HFFc6 (cell line): Measurements from ENCODE around the gene REX1BD. TPM values are rescaled to one million over a fixed set of nuclear protein-coding genes. Genes with fewer than 3 reads are reported as not detected.
"Not testable (repeated sequence)": the region's sequence is repeated elsewhere in the genome, so short reads cannot be mapped to it uniquely, and the experiment has no call there.

Experiments
- DNase-seq: peaks from one replicate; pipeline ENCODE4 v3.0.0-alpha.2; 2018
- H3K27ac Mint-ChIP-seq: 2 replicates; pipeline ENCODE4 v1.8.0; 2020; ENCODE audit warnings: mild to moderate bottlenecking, mixed read lengths
- H3K27me3 Mint-ChIP-seq: 2 replicates; pipeline ENCODE4 v1.8.0; 2021; ENCODE audit warnings: mild to moderate bottlenecking, moderate library complexity, mixed read lengths; ENCODE audit not compliant: insufficient read depth
- H3K36me3 Mint-ChIP-seq: 2 replicates; pipeline ENCODE4 v1.8.0; 2021; ENCODE audit warnings: low read depth, mixed read lengths
- H3K4me1 Mint-ChIP-seq: 2 replicates; pipeline ENCODE4 v1.8.0; 2020; ENCODE audit warnings: low read depth, mixed read lengths
- H3K4me3 Mint-ChIP-seq: 2 replicates; pipeline ENCODE4 v1.8.0; 2020; ENCODE audit warnings: mild to moderate bottlenecking, moderate library complexity, mixed read lengths
- H3K9me3 Mint-ChIP-seq: 2 replicates; pipeline ENCODE4 v1.8.0; 2020; ENCODE audit warnings: mild to moderate bottlenecking, mixed read lengths
- long read RNA-seq: library from polyadenylated mRNA; unstranded; transcript quantifications from one replicate; pipeline ENCODE4 v2.0.0, GENCODE V29; 2019
- total RNA-seq, 6 experiments: library from RNA; stranded (reverse); fragmentation: NEBNext Ultra II Directional; extraction: Animal tissue kit (Norgen Biotek cat#: 25700); gene quantifications; 2 replicates in 1 of 6; 3 replicates in 5 of 6; pipeline ENCODE4 v1.2.3, GENCODE V29; 2021
- TF ChIP-seq, protein P1 (sequence below): fragments of 200-600 bp; sonication (generic); IDR thresholded peaks from 2 replicates; pipeline ENCODE4 v1.5.0; 2021; ENCODE audit warnings: antibody characterized with exemption, mild to moderate bottlenecking

Gene REX1BD
- 10 to 100 TPM; 50.2 to 73.8 (median 60.8) TPM for total RNA-seq
- long read RNA-seq, transcript REX1BD-202 (5 exons, 702 nt), result minor isoform, 19 of 90 reads
- long read RNA-seq, transcript REX1BD-205 (4 exons, 1,081 nt), result minor isoform, 13 of 90 reads
- long read RNA-seq, transcript REX1BD-201 (5 exons, 839 nt), result major isoform, 43 of 90 reads
- long read RNA-seq, partial matches to known transcripts, result 7 of 90 reads
- long read RNA-seq, other reads (novel, unspliced or antisense), result 4 of 90 reads

DNA sequence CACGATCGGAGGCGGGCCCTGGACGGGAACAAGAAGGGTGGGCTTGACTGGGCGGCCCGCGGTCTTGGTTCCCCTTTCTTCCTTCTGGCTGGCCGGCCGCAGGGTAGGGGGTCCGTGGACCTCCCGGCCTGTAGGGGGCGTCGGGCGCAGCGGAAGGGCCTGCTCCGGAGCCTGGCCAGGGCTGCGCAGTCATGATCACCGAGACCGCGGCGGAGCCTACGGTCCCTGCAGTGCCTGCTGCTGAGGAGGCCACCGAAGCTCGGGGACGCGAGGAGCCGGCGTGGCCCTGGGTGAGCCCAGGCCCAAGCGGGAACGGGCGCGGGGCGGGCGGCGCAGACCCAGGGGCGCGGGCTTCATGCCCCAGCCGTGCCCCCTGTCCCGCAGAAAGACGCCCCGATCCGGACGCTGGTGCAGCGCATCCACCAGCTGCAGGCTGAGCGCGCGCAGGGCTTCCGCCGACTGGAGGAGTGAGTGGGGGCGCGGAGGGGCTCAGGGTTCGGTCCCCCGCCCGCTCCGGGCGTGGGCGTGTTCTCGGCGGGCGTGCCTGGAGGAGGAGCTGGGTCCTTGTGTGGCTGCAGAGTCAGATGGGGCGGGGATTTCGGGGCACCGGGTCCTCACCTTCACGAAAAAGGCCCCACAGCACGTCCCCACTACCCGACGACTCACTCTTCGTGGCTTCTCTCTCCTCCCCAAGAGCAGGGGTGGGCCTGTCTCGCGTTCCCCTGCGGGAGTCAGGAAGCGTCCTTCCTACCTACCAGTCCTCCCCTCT lies at the start of gene REX1BD:
TSS of gene REX1BD (plus strand) at position 188 of the 769 bp plus-strand sequence. CDS start at position 192, 4 bp downstream.
- Mint-ChIP-seq H3K36me3 (peaks cover 8% of the 10 kb centered on the region; the same call in 1 of the 2 replicates), H3K9me3 (no peaks in the 10 kb centered on the region), H3K27ac (peak within 1 kb of the TSS; percentile 84), H3K4me1 (peaks cover 22% of the 10 kb centered on the region), H3K4me3 (peak within 1 kb of the TSS; percentile 85), H3K27me3 (no peaks in the 10 kb centered on the region; the same call in 1 of the 2 replicates)
- peak; percentile 52 for DNase-seq
- TF ChIP-seq, protein P1, sequence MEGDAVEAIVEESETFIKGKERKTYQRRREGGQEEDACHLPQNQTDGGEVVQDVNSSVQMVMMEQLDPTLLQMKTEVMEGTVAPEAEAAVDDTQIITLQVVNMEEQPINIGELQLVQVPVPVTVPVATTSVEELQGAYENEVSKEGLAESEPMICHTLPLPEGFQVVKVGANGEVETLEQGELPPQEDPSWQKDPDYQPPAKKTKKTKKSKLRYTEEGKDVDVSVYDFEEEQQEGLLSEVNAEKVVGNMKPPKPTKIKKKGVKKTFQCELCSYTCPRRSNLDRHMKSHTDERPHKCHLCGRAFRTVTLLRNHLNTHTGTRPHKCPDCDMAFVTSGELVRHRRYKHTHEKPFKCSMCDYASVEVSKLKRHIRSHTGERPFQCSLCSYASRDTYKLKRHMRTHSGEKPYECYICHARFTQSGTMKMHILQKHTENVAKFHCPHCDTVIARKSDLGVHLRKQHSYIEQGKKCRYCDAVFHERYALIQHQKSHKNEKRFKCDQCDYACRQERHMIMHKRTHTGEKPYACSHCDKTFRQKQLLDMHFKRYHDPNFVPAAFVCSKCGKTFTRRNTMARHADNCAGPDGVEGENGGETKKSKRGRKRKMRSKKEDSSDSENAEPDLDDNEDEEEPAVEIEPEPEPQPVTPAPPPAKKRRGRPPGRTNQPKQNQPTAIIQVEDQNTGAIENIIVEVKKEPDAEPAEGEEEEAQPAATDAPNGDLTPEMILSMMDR, result peak; percentile 95

DNA sequence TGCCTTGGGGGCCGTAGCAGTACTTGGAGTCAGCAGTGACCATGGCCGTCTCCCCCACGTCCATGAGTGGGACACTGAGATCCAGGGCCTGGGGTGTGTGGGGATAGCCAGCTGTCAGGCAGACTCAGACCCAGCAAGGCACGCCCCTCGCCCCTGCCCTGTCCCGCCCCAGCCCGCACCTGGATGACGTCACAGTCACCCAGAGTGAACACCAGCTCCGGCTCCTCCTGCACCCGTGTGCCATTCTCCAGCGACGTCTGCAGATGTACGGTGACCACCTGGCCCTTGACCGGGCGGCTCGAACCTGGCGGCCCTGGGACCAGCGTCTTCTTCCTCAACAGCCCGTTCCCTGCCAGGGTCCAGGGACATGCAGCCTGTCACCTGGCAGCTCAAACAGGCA lies 49.2 kb upstream of the REX1BD start:
- peaks cover 3% of the 10 kb centered on the region for H3K27me3 Mint-ChIP-seq

DNA sequence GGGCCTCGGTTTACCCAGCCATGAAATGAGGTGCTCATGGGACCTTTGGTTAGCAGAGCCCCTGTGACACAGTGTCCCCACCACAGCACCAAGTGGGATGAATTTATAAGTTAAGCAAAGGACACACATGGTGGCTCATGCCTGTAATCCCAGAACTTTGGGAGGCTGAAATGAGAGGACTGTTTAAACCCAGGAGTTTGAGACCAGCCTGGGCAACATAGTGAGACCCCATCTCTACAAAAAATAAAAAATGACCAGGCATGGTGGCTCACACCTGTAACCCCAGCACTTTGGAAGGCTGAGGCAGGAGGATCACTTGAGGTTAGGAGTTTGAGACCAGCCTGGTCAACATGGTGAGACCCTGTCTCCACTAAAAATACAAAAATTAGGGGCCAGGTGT lies 48.4 kb upstream of the REX1BD start:
- H3K4me3 Mint-ChIP-seq, DNase-seq, H3K9me3 Mint-ChIP-seq, H3K27me3 Mint-ChIP-seq, H3K27ac Mint-ChIP-seq: not testable (repeated sequence)
- Mint-ChIP-seq H3K36me3 (peaks cover 17% of the 10 kb centered on the region), H3K4me1 (peaks cover 25% of the 10 kb centered on the region)

More for the DNA sequence above, 49.2 kb upstream of the REX1BD start:
- peaks cover 17% of the 10 kb centered on the region for H3K36me3 Mint-ChIP-seq
- DNase-seq, result no peak
- no peak overlapping the region for H3K4me3 Mint-ChIP-seq
- peaks cover 23% of the 10 kb centered on the region for H3K4me1 Mint-ChIP-seq
- no peak overlapping the region for H3K27ac Mint-ChIP-seq
- TF ChIP-seq, protein P1, result no peak
- no peaks in the 10 kb centered on the region for H3K9me3 Mint-ChIP-seq

DNA sequence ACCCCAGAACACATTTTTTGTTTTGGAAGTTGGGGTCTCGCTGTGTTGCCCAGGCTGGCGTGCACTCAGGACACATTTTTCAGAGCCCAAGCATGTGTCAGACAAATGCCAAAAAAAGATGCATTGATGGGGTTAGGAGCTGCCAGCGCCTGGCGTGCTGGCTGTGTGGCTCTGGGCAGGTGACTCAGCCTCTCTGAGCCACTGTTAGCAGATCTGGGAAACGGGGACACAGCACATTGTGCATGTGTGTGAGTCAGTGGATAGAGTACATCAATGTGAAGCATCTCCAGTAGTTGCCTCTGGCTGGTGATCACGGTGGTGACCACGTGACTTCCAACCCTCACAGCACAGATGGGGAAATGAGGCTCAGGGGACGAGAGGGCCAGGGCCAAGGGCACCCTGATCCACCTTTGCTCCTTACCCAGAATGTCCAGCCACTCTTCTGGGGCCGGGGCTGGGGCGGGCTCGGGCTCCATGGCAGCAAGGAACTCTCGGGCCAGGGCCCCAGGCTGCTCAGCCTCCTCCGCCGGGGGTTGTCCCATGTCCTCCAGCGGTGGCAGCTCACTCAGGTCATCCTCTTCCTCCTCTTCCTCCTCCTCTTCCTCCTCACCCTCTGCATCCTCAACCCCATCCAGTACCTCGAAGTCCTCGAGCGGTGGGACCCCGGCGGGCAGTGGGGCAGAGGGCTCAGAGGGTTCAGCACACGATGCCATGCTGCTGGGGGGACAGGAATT lies 47.2 kb upstream of the REX1BD start:
- Mint-ChIP-seq H3K9me3 (no peaks in the 10 kb centered on the region), H3K27ac (peak overlapping the region; percentile 86), H3K4me3 (peak overlapping the region; percentile 88; the same call in 1 of the 2 replicates), H3K36me3 (peaks cover 12% of the 10 kb centered on the region), H3K4me1 (peaks cover 25% of the 10 kb centered on the region), H3K27me3 (peaks cover 3% of the 10 kb centered on the region)
- TF ChIP-seq, protein P1, result no peak
- DNase-seq, result peak; percentile 75

GRCh38 chr19:18541992-18542940 lies 46.3 kb upstream of the REX1BD start:
- peak overlapping the region; percentile 88 for H3K4me3 Mint-ChIP-seq
- peaks cover 7% of the 10 kb centered on the region; the same call in 1 of the 2 replicates for H3K36me3 Mint-ChIP-seq
- no peaks in the 10 kb centered on the region for H3K9me3 Mint-ChIP-seq
- H3K4me1 Mint-ChIP-seq, result peaks cover 25% of the 10 kb centered on the region
- TF ChIP-seq, protein P1, result no peak
- peak overlapping the region; percentile 86 for H3K27ac Mint-ChIP-seq
- peaks cover 3% of the 10 kb centered on the region for H3K27me3 Mint-ChIP-seq
- no peak for DNase-seq
